HTR-8/SVneo (cell line): ENCODE results near the gene C11orf87.

ENCODE experiments used
- DNase-seq: peaks from one replicate; pipeline ENCODE4 v3.0.0; 2011; ENCODE audit warnings: low spot score, mixed read lengths; ENCODE audit not compliant: insufficient read length
- FAIRE-seq: peaks from 2 replicates; lab custom pipeline; 2011; peaks lifted over from hg19 to GRCh38; lab: Jason Lieb, UNC

Gene C11orf87

DNA sequence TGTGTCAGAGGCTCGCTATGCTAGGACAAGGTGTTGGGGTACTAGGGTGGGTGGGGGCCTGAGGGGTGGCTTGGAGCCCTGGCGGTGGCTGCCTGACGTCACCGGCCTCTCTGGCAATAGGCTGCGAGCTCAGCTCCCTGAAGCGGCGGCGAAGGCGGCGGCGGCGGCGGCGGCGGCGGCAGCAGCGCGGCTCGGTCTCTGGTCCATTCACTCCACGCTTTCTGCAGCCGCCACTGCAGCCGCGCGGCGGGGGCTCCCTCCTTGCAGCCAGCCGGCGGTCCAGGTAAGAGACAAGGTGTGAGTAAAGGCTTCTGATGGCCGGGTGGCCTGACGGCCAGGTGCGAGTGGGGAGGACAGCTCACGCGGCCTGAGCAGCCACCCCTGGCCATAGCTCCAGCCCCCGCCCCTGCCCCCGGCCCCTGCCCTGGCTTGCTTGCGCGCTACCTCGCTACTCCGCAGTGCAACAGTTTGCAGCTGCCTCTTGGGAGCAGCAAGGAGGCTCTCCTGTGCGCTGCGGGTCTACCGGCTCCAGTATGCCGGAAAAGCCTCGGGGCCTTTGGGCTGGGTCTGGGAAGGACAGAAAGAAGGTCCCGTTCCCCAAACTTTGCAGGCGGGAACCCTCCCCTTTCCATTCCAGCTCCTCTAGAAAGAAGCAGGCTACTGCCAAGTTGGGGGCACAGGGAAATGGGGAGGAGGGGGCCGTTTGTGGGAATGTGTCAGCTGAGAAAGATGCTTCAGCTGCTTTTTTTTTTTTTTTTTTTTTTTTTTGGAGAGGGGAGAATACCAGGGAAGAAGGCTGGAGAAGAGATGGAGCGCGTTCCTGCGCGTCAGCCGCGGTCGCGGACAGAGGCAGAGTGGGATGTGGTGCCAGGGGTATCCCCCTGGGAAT is at the start of gene C11orf87:
C11orf87 (plus strand) TSS at position 210 of the 889 bp plus-strand sequence. CDS start 1,444 bp downstream, outside the sequence.
- FAIRE-seq, result no peak
- DNase-seq, result no peak

DNA sequence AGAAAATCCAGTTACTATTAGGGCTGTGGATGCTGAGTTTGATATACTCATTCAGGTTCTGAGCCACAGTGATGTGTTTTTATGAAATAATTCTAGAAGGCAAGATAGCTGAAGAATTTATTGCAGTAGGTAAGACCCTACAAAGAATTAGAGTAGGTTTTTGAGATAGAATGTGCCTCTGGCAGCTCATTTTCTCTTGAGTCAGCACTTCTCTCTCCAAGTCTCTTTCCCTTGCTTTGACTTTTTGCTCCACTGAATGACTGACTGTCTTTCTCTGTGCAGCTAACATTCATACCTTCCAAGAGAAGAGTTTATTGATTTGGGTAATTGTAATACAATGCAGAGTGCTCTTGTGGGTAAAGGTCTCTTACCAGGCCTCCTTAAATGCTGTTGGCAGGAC is 48.0 kb upstream of the C11orf87 start:
- FAIRE-seq (no peak), DNase-seq (no peak)

DNA sequence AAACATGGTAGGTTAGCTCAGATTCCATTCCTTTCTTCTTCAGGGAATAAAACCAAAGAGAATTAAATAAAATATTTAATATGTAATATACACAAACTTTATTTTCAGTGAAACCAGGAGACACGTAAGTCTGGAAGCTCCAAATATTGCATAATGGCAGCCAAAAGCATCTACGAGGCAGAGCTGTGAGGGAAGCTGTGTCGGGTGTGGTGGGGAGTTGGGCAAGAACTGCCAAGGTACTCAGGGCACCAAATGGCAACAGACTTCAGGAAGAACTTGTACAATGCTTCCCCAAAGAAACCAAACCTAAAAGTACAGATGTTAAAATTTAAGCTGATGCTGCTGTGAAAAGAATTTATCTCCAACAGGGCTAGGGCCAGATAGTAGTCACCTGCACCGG is 47.5 kb upstream of the C11orf87 start:
- FAIRE-seq (no peak), DNase-seq (no peak)

DNA sequence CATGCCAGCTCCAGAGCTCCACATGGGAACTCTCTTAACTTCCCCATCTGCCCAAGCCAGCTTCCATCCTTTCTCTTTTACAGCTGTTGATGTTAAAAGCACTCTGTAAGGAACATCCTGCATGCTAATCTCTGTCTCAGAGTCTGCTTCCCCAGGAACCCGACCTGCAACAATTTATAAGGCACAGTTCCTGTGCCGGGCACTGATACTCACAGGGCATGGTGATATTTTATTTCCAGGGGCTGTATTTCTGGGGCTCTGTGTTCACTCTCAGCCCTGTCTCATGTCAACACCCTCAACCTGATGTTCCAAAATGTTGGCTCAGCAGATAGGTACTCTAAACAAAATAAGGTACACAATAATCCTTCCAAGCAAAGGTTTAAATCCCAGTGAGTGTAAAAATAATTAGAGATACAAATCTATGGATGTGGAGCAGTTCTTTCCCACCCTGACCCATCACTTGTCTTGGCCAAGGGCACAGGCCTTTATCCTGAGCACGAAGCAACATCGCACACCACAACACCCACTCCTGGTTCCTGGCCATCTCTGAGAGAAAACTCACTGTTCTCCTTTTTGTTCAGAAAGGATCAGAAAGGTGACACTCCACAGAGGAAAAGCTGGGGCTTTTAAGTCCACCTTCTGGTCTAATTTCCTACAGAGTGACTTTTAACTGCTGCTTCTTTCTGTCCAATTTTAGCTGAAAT is 44.8 kb upstream of the C11orf87 start:
- no peak for FAIRE-seq
- DNase-seq, result no peak

DNA sequence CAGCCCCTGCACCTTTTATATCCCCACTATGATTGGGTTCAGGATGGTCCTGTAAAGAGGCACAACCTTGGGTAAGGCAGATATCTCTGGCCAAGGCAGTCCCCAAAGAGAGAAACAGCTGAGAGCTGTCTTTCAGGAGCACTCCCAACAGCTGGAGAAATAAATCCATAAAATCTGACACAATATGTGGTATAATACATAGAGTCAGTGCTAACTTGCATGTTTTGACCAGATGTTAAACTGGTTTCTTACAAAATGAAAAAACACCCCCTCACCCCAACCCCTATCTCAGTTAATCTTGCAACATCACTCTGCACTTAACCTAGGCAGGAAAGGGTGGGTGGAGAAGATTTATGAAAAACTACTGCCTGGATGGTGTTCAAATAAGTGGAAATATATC is 44.0 kb upstream of the C11orf87 start:
- FAIRE-seq, result no peak
- DNase-seq, result no peak

DNA sequence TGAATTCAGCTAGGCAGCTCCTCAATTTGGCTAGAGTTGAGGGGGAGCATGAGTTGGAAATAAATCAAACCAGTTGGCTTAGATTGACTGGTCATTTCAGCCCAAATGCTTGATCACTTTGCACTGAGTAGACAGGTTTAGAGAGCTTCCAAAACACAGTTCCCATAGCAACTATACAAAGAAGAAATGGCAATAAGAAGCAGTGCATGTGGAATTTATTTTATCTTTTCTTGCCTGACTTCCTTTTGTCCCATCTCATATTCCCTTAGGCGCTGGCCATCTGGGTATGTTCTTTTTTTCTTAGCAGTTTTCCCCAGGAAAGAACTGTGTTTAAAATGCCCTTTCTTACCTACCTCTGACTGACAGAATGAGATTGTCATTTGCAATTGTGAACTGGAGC is 38.7 kb upstream of the C11orf87 start:
- no peak for DNase-seq
- no peak for FAIRE-seq

DNA sequence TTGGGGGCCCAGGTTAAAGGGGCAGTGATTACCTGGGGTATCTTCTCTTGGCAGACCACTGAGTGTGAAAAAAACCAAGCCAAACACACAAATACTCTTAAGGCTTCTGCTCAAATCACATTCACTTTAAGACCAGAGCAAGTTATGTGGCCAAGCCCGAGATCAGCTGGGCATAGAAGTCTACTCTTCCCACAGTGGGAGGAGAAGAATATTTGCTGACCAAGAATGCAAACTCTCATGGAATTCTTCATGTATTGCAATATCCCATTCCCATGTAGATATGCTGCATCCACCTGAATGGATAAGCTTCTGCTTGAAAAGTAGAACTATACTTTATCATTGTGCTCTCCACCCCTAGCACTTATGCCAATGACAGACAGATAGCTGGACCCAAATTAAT is 37.1 kb upstream of the C11orf87 start:
- FAIRE-seq, result no peak
- DNase-seq, result no peak

DNA sequence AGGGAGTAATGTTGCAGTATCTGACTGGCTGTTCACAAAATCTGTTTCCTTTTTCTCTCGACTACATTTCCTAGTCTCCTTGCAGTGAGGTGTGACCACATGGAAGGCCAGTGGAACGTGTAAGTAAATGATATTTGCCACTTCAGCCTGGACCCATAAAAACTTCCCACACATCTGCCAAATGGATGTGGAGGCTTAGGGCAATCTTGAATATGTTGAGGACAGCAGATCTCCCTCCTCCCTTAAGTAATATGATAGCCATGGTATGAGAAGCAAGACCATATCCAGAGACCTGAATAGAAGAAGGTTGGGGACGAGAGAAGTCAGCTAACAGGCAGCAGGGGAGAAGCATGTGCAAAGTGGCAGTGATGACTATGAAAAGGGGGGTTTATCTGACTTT is 33.0 kb upstream of the C11orf87 start:
- FAIRE-seq (no peak), DNase-seq (no peak)

DNA sequence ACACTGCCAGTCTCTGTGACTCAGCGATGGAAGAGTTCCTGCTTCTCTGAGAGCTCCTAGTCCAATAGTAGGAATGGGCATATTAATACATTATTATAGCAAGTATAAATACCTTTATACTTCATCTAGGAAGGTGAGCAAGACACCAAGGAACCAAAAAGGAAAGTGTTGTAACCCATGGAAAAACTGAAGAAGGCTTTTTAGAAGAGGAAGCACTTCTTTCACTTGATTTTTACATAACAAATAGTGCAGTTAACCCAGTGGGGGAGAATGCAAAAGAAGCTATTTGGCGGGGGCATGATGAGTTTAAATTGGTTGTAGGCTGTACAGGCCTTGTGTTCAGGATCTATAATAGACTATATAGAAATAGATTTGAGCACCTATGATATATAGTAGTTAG is 31.2 kb upstream of the C11orf87 start:
- no peak for FAIRE-seq
- no peak for DNase-seq

DNA sequence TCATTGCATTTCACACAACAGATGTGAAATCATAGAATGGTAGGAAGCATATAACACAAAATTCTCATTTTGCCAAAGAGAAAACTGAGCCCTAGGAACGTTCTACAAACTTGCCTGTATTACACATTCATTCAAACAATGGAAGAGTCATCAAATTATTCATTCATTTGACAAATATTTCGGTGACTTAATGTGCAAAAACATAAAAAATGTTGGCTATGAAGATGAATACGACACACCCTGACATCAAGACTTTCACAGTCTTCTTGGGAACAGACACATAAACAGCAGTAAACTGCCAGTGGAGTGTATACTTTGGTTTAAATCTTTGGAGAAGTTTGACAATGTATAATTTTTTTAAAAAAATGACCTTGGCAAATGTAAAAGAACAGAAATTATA is 20.4 kb upstream of the C11orf87 start:
- FAIRE-seq (no peak), DNase-seq (no peak)

DNA sequence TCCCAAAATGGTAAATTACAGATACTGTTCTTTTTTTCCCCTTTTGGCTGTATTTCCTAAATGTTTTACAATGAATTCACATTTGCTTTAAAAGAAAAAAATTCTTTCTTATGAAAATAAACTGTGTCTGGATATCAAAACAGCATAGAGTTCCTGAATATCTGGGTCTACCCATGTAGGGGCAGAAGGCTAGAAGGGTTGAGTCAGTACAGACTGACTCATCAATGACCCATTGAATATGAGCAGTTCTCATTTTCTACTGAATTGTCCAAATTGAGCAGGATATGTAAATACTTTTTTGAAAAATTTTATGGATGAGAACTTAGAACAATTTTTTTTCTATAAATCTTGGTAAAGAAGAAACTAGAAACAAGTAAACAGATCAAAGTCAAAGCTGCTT is 16.3 kb upstream of the C11orf87 start:
- FAIRE-seq (no peak), DNase-seq (no peak)

DNA sequence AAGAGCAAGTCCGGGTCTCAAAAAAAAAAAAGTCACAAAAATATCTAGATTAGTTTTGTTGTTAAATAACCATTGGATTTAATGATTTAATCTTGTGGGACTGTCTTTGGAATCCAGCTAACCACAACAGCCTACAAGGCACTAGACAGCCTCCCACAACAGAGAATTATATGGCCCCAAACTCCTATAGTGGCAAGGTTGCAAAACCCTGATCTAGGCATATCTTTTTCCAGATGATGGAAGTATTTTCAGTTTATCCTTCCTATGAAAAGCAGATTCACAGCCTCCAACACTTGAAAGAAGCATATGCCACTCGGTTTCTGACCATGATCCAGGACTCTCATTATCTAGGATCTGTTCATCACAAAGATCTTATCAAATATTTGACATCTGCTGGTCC is 5.4 kb upstream of the C11orf87 start:
- FAIRE-seq (no peak), DNase-seq (no peak)

DNA sequence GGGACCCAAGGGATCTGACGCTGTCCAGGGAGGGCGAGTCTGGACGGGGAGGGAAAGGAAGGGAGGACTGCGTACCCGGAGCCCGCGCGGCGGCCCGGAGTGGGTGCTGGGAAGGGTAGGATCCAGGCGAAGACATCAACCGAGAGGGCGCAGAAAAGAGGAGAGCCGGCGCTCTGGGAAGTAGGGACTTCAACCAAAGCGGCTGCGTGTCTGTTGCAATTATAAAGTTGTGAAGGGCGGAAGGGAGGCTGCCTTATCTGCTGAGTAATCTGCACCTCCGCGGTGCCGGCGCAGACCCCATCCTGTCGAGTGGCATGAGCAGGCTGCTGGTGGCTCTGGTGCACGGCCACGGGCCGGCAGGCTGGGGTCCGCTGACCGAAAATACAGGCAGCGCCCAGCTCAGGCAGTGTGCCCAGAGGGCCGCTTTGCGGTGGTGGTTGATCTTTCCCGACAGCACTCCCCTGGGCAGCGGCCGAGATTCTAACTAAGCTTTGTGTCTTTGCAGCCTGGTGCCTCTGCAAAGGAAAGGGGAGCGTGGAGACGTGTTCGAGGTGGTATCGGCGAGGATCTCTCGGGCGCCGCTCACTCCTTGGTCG is 978 bp downstream of the C11orf87 start:
- no peak for FAIRE-seq

DNA sequence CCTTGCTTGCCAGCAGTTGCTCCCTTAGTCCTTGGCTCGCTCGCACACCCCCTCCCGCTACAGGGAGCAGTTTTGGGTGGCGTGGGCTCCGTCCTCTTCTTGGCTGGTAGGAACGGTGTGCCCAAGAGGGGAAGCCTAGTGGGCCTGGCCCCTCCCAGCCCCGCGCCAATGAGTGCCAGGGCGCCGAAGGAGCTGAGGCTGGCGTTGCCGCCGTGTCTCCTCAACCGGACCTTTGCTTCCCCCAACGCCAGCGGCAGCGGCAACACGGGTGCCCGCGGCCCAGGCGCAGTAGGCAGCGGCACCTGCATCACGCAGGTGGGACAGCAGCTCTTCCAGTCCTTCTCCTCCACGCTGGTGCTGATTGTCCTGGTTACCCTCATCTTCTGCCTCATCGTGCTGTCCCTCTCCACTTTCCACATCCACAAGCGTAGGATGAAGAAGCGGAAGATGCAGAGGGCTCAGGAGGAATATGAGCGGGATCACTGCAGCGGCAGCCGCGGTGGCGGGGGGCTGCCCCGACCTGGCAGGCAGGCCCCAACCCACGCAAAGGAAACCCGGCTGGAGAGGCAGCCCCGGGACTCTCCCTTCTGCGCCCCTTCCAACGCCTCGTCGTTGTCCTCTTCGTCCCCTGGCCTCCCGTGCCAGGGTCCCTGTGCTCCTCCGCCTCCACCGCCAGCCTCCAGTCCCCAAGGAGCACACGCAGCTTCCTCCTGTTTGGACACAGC is 1.6 kb downstream of the C11orf87 start:
- peak; percentile 9 for FAIRE-seq

More for the DNA sequence above, 978 bp downstream of the C11orf87 start:
- DNase-seq, result peak; percentile 14

DNA sequence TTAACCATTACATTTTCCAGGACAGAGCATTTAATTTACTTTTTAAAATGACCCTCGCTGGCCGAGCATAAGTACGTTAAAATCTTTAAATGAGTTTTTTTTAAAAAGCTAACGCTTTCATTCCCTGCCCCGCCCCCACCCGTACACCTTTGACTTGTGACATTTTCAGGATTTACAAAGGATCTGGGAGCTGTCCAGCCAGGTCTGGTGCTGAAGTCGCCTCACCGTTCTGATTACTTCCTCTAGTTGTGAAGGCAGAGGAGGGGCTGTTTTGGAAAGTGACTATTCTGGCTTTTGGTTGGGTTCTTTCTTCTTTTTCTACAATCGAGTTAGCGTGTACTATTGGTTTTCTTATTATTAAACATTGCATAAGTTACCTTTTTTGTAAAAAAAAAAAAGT is 2.9 kb downstream of the C11orf87 start:
- no peak for FAIRE-seq
- no peak for DNase-seq

More for the DNA sequence above, 1.6 kb downstream of the C11orf87 start:
- no peak for DNase-seq

DNA sequence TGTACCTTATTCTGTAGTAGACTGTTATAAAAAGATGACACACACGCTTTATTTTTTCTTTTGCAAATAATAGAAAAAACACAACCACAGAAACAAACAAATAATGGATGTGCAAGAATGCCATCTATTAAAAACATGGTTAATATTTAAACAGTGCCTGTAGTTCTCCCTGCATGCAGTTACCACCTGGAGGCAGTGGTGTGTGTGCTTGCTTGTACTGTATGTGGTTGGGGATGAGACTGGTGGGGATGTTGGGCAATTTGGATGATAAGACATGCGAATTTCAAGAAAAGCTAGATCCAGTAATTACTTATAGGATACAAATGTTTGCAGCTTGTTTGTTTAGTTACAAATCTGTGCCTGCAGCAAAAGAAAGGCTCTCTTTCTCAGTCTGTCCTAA is 3.6 kb downstream of the C11orf87 start:
- DNase-seq (no peak), FAIRE-seq (no peak)

DNA sequence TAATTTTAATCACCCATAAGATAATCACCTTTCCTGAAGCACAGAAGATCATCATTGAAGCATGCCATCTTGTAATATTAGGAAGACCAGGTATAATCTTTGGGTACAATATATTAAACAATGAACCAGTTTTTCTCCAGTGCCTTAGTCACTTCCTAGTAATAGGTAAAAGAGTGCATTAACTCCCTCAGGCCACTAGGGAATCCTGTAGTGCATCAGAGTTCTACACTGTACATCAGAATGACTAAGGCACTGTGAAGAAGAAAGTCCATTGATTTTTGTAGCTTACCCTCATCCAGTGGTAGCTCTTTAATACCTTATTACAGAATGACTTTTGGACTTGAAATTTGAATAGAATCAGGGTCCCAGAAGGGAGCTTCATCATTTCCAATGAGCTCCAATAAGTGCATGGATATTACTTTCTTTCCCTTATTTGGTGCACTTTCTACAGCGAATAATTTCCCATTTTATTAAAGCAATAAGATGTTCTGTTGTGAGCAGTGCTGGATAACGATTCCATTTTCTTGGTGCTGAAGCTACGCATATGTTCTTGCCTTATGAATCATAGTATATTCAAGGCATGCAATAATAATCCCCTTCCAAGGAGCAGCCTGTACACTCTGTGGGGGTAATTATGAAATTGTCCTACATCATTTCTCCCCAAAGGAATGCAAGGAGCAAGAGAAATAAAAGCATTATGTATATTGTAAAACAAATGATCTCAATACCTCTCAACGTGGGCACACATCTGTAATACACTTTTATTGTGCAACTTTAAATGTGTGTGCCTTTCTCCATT is 4.7 kb downstream of the C11orf87 start:
- FAIRE-seq (no peak), DNase-seq (no peak)

DNA sequence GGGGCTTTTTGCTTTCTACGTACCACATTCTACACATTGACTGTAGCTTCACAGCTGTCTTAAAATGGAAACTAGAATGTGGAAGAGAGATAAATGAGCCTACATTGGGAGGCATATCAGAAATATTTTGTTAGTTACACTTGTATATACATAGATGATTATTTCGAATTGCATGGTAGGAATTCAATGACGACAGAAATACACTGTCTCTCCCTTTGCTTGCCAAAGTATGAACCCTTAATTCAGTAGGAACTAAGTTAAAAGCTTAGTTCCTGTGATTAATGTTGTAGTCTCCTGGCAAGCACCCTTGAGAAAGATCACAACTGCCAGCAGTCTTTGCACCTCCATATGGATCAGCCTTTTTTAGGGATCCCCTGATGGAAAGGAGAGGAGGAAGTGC is 10.1 kb downstream of the C11orf87 start:
- DNase-seq, result no peak
- FAIRE-seq, result no peak

DNA sequence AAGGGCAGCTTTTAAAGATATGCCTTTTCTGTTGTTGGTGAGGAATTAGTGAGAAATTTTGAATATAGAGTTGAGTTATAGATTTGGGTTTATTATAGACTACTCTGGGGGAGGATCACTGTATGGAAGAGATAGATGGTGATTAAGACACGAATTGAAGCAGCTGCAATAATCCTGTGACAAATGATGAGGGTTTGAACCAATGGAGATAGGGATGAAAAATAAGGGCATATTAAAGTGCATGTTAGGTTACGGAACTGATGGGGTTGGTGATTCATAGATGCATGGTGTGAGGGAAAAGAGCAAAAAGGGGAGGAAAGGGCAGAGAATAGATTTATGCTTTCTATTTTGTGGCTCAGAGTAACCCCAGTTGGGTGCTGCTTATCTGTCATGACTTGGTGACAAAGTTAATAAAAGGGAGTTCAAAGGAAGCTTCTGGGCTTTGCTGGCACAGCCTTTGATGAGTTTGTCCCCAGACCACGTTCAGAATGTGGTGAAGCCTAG is 11.8 kb downstream of the C11orf87 start:
- FAIRE-seq, result no peak
- no peak for DNase-seq
